GM12878 (cell line): ENCODE results near the gene RNASEL. TPM values are rescaled to one million over a fixed set of nuclear protein-coding genes. Genes with fewer than 3 reads are reported as not detected.

ENCODE experiments used
- BRCA1 ChIP-seq: IDR thresholded peaks from 2 replicates; pipeline ENCODE4 v1.6.1; 2011; ENCODE audit warnings: low read depth, low read length, improper control_type of control experiment
- CBFB ChIP-seq: IDR thresholded peaks from 2 replicates; pipeline ENCODE4 v1.6.1; 2016; ENCODE audit warnings: antibody characterized with exemption, low read depth
- CBX5 ChIP-seq: sonication (generic); IDR thresholded peaks from 2 replicates; pipeline ENCODE4 v1.6.1; 2016; ENCODE audit warnings: low read depth, moderate library complexity, mild to moderate bottlenecking, inconsistent platforms
- CREM ChIP-seq: IDR thresholded peaks from 2 replicates; pipeline ENCODE4 v1.6.1; 2014; ENCODE audit warnings: antibody characterized with exemption, low read depth
- IKZF1 ChIP-seq: fragments of 450-650 bp; conservative IDR thresholded peaks from 2 replicates; pipeline ENCODE4 v1.6.1; 2017; ENCODE audit warnings: antibody characterized with exemption, mild to moderate bottlenecking
- IRF4 ChIP-seq: IDR thresholded peaks from 2 replicates; pipeline ENCODE4 v1.6.1; 2011; ENCODE audit warnings: low read depth, low read length
- KAT2A ChIP-seq: conservative IDR thresholded peaks from 2 replicates; pipeline ENCODE4 v1.6.1; 2011; ENCODE audit warnings: low read depth, low read length; ENCODE audit not compliant: control insufficient read depth
- LARP7 ChIP-seq: fragments of 450-650 bp; IDR thresholded peaks from 2 replicates; pipeline ENCODE4 v1.6.1; 2017; ENCODE audit warnings: mild to moderate bottlenecking
- MAX ChIP-seq: IDR thresholded peaks from 2 replicates; pipeline ENCODE4 v1.6.1; 2012; ENCODE audit warnings: low read depth, low read length, improper control_type of control experiment
- NFIC ChIP-seq: IDR thresholded peaks from 2 replicates; pipeline ENCODE4 v1.6.1; 2012; ENCODE audit warnings: low read depth, mild to moderate bottlenecking, inconsistent platforms, low read length, moderate library complexity
- RB1 ChIP-seq: fragments of 450-650 bp; formaldehyde crosslinking; IDR thresholded peaks from 2 replicates; pipeline ENCODE4 v1.6.1; 2017; ENCODE audit warnings: mild to moderate bottlenecking, borderline replicate concordance
- SREBF2 ChIP-seq: IDR thresholded peaks from 2 replicates; pipeline ENCODE4 v1.6.1; 2012; ENCODE audit warnings: mild to moderate bottlenecking, low read length
- TCF12 ChIP-seq: IDR thresholded peaks from 2 replicates; pipeline ENCODE4 v1.6.1; 2011; ENCODE audit warnings: low read depth, mild to moderate bottlenecking, low read length
- TCF3 ChIP-seq: IDR thresholded peaks from 2 replicates; pipeline ENCODE4 v1.6.1; 2012; ENCODE audit warnings: low read depth, mild to moderate bottlenecking, low read length, borderline replicate concordance; ENCODE audit not compliant: insufficient read depth
- YY1 ChIP-seq: IDR thresholded peaks from 2 replicates; pipeline ENCODE4 v1.6.1; 2011; ENCODE audit warnings: low read depth, mild to moderate bottlenecking, low read length
- ZBTB40 ChIP-seq: fragments of 450-650 bp; IDR thresholded peaks from 2 replicates; pipeline ENCODE4 v1.6.1; 2016; ENCODE audit warnings: mild to moderate bottlenecking, moderate library complexity, borderline replicate concordance
- ZNF384 ChIP-seq: IDR thresholded peaks from 2 replicates; pipeline ENCODE4 v1.6.1; 2012; ENCODE audit warnings: low read depth, mild to moderate bottlenecking, low read length, improper control_type of control experiment, borderline replicate concordance
- ZNF687 ChIP-seq: fragments of 450-650 bp; IDR thresholded peaks from 2 replicates; pipeline ENCODE4 v1.6.1; 2017; ENCODE audit warnings: mild to moderate bottlenecking, moderate library complexity
- polyA plus RNA-seq, 11 experiments: library from polyadenylated mRNA; depleted of rRNA in 4 of 11; unstranded in 6 of 11; stranded (reverse) in 5 of 11; fragments of >200 nt; fragmentation: Nextera tagmentation in 4 of 11; fragmentation: Illumina TruSeq in 1 of 11; extraction: Ambion mirVana in 4 of 11; extraction: Trizol in 1 of 11; gene quantifications; 1 replicate in 1 of 11; 2 replicates in 10 of 11; pipeline versions ENCODE4 v1.2.1 to v1.2.3, GENCODE V29; 2011 to 2016; ENCODE audit warnings: inconsistent platforms in 2 of 11, missing spikeins in 2 of 11, low read depth in 1 of 11
- total RNA-seq, 4 experiments: library from RNA; depleted of rRNA in 3 of 4; stranded (reverse); fragments of >200 nt in 3 of 4; fragmentation: Illumina TruSeq in 1 of 4; extraction: Trizol in 1 of 4; gene quantifications; 2 replicates each; pipeline versions ENCODE4 v1.2.1 to v1.2.3, GENCODE V29; 2013 to 2021

RNASEL gene
- total and polyA plus RNA-seq, 10 of the 15 experiments (the other 5 are each of a cell fraction or from before 2014, with no cell fraction given) = 3.0 to 10.8 (median 5.0) TPM

- TF ChIP-seq ZBTB40 (no peak), CBFB (peak; percentile 97), NFIC (no peak), ZNF687 (peak; percentile 89), TCF12 (peak; percentile 88; the same call in 1 of the 2 replicates), MAX (peak; percentile 84), ZNF384 (no peak), LARP7 (peak; percentile 58), BRCA1 (no peak), YY1 (no peak), KAT2A (no peak), CREM (0 out of 2 replicates have a peak, but pooled peaks have one; percentile 44), IRF4 (no peak), RB1 (peak; percentile 75; the same call in 1 of the 2 replicates), CBX5 (no peak), TCF3 (peak; percentile 85; the same call in 1 of the 2 replicates), SREBF2 (no peak), IKZF1 (peak; percentile 73)
Observed at GRCh38 chr1:182604175-182605164, 15.4 kb upstream of the RNASEL start, which contains the start of gene RGS16 (continued).
